Cerebellar cortex (tissue), 1 donor: ENCODE data around the gene IL12RB2.
"Not testable (repeated sequence)": the region's sequence is repeated elsewhere in the genome, so short reads cannot be mapped to it uniquely, and the experiment has no call there.

ENCODE experiments used
- DNase-seq: peaks from one replicate; pipeline ENCODE4 v3.0.0-alpha.2; 2015; ENCODE audit warnings: low spot score

Gene IL12RB2

GRCh38 chr1:67394548-67394947 is 86.9 kb downstream of the IL12RB2 start:
- DNase-seq, result no peak

DNA sequence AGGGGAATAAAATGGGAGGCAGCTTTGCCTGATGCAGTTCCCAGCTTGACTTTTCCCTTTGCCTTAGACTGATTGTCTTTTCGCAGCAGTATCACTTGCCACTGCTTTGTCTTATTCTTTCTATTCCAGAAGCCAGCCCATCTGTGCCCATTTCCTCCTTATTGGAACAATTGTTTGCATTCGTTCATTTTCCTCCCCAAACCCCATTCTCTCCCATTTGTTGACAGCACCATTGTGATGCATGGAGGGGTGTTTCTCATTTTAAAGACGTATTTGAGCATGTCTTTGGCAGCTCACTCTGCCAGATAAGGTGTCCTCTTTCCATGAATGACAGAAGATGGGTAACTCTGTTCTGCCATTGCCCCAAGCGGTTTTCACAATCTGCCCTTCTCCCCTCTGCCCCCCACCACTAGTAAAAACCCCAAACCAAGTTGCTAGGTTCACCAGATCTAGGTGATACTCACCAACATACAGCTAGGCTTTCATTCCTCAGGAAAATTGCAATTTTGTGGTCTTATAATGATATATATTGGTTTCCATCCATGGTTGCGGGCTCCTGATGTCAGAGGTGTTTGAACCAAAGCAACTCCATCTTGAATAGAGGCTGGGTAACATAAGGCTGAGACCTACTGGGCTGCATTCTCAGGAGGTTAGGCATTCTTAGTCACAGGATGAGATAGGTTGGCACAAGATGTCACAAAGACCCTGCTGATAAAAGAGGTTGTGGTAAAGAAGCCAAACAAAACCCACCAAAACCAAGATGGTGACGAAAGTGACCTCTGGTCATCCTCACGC is 91.7 kb downstream of the IL12RB2 start:
- no peak for DNase-seq

DNA sequence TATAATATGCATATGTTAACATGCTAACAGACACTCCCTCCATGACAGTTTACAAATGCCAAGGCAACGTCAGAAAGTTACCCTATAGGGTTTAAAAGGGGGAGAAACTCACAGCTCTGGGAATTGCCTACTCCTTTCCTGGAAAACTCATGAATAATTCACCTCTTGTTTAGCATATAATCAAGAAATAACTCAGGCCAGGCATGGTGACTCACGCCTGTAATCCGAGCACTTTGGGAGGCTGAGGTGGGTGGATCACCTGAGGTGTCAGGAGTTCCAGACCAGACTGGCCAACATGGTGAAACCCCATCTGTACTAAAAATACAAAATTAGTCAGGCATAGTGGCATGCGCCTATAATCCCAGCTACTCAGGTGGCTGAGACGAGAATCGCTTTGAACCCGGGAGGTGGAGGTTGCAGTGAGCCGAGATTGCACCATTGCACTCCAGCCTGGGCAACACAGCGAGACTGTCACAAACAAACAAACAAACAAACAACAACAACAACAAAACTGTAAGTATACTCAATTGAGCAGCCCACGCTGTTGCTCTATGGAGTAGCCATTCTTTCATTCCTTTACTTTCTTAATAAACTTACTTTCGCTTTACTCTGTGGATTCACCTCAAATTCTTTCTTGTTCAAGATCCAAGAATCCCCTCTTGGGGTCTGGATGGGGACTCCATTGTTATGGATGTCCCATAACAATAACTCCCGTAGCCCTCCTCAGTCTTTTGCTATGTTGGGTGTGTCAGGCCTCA is 92.5 kb downstream of the IL12RB2 start:
- not testable (repeated sequence) for DNase-seq

DNA sequence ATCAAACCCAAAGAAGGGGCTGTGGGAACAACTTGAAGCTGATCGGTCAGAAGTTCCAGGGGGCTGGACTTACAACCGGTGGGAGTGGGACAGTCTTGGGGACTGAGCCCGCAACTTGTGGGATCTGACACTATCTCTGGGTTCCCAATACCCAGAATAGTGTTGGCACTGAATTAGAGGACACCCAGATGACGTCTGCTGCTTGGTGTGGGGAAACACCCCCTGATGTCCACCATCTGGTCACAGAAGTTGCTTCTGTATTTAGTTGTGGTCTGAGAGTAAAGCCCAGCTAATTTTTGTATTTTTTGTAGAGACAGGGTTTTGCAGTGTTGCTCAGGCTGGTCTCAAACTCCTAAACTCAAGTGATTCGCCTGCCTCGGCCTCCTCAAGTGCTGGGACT is 93.8 kb downstream of the IL12RB2 start:
- no peak for DNase-seq

GRCh38 chr1:67404212-67404620 is 96.5 kb downstream of the IL12RB2 start:
- peak; percentile 75 for DNase-seq

- DNase-seq, result peak; percentile 75
Measured at GRCh38 chr1:67405473-67406245, 98.0 kb downstream of the IL12RB2 start.

DNA sequence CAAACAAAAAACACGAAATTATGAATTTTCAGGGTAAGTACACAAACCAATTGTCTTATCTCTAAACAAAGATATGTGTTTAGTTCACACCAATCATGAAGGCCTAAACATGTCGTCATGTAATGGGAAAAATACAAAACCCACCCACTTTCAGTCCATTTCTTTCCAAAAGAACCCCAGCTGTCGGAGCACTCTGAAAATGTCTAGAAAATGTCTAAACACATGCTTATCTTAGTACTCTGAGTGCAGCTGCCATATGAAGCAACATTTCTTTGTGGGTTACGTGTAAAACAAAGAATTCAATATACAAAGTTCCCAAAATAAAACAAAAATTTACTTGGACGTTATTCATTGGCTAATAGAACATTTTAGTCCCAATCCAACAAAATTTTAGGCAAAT is 99.8 kb downstream of the IL12RB2 start:
- DNase-seq, result no peak

GRCh38 chr1:67408148-67408547 is 100.5 kb downstream of the IL12RB2 start:
- no peak for DNase-seq

DNA sequence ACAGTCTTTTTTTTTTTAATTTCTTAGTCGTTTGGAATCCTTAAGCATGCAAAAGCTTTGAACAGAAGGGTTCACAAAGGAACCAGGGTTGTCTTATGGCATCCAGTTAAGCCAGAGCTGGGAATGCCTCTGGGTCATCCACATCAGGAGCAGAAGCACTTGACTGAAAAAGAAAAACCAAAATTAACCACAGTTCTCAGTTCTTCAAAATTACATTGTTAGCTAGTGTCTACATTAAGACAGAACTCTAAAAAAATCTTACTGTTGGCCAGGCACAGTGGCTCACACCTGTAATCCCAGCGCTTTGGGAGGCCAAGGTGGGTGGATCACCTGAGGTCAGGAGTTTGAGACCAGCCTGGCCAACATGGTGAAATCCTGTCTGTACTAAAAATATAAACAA is 105.4 kb downstream of the IL12RB2 start:
- not testable (repeated sequence) for DNase-seq

- no peak for DNase-seq
Measured at GRCh38 chr1:67414574-67414973, 106.9 kb downstream of the IL12RB2 start.

DNA sequence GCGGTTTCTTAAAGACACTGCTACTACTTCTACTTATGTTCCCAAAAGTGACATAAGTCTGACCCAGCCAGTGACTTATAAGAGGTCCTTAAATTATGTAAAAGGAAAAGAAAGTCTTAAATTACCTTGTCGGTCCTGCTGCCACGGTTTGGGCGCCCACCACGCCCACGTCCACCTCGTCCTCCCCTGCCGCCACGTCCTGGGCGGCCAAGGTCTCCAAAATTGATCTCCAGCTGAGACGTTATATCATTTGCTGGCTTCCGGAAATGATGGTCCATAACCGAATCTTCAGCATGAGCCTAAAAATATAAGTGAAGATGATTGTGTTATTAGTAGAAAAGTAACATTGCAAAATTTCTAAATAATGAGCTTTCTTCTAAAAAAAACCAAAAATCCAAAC is 107.4 kb downstream of the IL12RB2 start:
- no peak for DNase-seq

- not testable (repeated sequence) for DNase-seq
Measured at GRCh38 chr1:67417733-67418132, 110.1 kb downstream of the IL12RB2 start.

DNA sequence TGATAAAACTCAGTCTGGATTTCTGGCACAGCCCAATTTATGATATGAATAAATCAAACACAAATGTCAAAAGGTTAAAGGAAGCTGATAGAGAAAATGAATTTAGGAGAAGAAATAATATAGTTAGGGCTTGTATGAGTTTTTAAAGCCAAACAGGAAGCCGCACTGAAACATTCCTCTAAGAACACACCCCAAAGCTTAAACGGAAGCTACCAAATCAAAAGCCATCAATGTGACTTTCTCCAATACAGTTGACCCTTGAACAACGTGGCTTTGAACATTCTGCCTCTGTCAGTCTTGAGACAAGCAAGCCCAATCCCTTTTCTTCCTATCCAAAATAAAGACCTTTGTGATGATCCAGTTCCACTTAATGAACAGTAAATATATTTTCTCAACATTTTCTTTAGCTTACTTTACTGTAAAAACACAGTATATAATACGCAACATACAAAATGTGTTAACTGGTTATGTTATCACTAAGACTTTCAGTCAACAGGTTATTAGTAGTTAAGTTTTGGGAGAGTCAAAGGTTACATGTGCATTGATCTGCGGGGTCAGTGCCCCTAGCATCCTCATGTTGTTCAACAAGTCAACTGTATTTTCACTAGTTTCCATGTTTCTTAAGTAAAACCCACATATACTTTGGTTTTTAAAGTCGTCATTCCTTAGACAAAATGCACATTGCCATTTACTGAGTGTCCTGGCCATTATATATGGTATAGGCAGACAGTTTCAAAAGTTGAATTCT is 111.3 kb downstream of the IL12RB2 start:
- DNase-seq, result no peak

DNA sequence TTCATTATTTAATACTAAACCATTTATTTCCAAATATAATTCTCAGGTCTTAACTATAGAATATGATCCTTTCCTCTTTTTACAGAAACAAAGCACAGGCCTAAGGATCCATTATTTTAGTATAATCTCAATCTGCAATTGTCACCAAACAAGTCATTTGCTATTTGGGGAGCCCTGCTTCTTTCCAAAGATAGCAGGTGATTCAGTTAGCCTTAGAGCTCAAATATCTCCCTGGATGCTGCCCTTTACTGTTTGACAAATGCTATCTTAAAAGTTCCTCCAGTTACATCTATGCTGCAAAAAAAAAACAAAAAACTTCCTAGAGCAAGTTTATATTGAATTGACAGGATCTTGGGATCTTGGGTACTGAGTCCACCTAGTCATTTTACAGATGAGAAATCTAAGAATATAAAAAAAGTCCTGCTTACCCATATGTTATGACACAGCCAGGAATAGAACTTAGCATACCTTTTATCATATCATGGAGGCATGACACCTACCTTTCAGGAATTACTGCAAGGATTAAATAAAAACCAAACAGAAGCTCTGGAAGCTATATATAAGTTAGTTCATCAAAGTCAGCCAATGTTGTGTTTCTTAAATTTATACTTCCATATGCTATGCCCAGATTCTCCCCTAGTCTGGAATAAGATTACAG is 113.3 kb downstream of the IL12RB2 start:
- no peak for DNase-seq

GRCh38 chr1:67427465-67427864 is 119.8 kb downstream of the IL12RB2 start:
- no peak for DNase-seq

DNA sequence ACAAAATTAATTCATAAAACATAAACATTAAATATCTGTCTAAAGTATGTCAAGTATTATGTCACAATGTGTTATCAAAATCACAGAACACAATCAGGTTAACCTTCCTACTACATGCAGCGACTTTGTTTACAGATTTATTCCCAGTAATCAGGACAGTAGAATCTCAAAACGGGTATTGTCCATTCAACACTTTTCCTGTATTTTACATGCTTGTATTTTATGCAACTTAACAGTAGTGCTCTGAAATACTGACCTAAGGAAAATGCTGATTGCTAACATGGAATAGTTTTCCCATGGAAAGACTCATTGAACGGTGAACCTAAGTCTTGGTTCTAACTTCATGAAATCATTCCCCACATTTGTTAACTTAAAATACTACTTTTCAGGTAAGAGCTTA is 120.3 kb downstream of the IL12RB2 start:
- DNase-seq, result no peak

GRCh38 chr1:67429011-67429527 is 121.4 kb downstream of the IL12RB2 start:
- no peak for DNase-seq

DNA sequence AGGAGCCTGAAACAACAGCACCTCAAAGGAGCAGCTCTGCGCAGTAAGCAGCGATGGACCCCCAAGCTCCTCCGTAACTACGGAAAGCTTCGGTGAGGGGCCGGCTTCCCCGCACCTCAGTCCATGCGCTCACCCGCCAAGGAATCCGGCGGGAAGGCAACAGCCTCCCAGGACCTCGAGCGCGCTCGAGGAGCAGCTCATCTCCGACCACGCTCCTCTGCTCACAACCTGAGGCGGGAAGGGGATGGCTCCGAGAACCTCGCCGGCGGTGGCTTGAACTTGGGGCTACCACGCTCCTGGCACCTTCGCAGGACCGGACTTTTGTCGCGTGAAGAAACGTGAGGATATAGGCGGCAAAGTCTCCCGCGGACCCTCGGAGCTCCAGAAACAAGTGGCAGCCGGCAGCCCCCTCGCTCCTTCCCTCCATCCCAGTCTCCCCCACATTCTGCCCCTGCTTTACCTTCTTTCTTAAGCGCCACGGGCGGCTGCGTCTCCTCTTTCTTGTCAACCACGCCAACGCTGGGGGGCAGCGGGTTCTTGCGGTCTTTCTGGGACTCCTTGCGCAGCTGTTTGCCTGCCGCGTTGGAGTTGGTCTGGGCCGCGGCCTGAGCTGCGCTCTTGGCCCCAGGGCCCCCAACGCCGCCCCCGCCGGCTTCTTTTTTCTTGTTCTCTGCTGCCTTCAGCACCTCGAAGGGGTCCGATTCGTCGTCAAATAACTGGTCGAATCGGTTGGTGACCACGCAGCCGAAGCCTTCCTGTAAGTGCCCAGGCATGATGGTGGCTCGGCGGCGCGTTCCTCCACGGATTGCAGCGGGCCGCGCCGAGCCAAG is 122.1 kb downstream of the IL12RB2 start:
- DNase-seq, result no peak

- peak; percentile 97 for DNase-seq
Measured at GRCh38 chr1:67430358-67431155, 122.9 kb downstream of the IL12RB2 start, which contains the start of gene SERBP1. SERBP1 (minus strand) TSS chr1:67430402; CDS start chr1:67430300, 102 bp downstream.
